ENCODE measurements around the gene LSM14A.
"Not testable (repeated sequence)": the region's sequence is repeated elsewhere in the genome, so short reads cannot be mapped to it uniquely, and the experiment has no call there.

Gene LSM14A

DNA sequence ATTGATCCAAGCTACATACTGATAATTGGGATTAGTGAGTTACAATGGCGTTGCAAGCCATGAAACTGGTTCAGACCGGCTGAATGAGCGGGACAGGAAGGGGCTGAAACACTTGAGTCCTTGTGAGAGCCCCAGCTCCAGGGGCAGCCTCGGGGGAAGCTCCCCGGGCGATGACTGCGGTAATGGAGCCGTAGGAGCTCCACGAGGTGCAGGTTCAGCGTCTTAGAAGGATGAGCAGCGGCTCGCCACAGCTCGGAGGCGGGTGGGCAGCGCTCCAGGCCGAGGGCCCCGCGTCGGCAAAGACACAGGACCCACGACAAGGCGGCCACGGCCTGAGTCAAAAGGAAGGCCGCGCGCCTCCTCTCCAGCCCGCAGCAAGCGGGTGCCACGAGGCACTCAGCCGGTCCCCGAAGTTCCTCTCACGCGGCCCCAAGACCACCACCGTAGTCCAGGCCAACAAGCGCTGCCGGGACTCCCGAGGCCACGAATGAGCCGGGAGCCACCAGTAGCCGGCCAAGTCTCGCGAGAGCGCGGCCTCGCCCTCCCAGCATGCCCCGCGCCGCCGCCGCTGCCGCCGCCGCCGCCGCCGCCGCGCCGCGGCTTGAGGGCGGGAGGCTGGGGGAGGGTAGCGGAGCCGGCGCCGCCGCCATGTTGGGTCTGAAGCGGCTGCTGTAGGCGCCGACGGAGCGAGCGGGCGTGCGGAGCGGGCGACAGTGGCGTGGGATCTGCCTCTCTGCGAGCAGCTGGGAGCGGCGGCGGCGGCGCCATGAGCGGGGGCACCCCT, at the start of gene LSM14A:
LSM14A (plus strand) TSS at position 628 of the 784 bp plus-strand sequence; CDS start at position 767, 139 bp downstream.
- FAIRE-seq, result no peak
- DNase-seq (ENCODE audit: low spot score), result peak; percentile 62

DNA sequence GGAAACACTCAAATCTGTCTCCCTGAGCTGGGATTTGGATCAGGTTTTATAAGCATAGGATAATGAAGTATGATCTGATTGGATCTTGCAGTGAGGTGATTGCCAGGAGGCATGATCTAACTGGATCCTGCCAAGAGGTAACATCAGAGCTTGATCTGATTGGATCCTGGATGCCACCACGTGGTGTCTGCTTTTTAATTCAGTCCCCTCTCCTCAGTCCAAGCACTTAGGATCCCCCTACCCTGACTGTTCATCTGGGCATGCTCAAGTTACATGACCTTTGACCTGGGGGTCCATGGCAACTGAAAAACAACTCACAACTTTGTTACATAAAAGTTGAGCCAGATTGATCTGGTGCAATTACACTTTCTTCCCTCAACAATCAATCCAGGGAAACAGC, 47.5 kb upstream of the LSM14A start:
- DNase-seq (ENCODE audit: low spot score), result no peak
- no peak for FAIRE-seq

DNA sequence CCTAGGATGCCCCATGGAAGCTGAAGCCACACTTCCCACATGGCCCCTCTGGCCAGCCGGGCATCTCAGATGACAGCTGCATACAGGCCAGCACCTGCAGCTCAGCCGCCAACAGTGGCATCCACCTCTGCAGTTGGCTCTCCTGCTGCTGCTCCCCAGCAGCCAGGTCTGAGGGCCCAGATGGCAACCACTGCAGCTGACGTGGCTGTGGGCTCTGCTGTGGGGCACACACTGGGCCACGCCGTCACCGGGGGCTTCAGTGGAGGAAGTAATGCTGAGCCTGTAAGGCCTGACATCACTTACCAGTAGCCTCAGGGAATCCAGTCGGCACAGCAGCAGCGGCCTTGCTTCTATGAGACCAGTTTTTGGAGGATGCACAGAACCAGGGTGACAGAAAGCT, 45.3 kb upstream of the LSM14A start:
- FAIRE-seq, result no peak
- no peak for DNase-seq (ENCODE audit: low spot score)

GRCh38 chr19:34127684-34128189, 44.6 kb upstream of the LSM14A start:
- no peak for FAIRE-seq
- no peak for DNase-seq (ENCODE audit: low spot score)

GRCh38 chr19:34128558-34129250, 43.6 kb upstream of the LSM14A start:
- FAIRE-seq (no peak), DNase-seq (ENCODE audit: low spot score) (no peak)

DNA sequence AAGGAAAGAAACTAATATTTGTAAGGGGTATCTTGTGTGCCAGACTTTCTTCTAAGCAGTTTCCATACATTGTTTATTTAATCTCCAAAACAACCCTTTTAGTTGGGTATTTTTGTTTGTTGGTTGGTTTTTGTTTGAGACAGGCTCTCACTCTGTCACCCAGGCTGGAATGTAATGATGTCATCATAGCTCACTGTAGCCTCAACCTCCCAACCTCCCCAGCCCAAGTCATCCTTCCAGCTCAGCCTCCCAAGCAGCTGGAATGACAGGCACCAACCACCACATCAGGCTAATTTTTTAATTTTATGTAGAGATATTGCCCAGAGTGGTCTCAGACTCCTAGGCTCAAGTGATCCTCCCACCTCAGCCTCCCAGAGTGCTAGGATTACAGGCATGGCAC, 41.2 kb upstream of the LSM14A start:
- no peak for DNase-seq (ENCODE audit: low spot score)
- no peak for FAIRE-seq

DNA sequence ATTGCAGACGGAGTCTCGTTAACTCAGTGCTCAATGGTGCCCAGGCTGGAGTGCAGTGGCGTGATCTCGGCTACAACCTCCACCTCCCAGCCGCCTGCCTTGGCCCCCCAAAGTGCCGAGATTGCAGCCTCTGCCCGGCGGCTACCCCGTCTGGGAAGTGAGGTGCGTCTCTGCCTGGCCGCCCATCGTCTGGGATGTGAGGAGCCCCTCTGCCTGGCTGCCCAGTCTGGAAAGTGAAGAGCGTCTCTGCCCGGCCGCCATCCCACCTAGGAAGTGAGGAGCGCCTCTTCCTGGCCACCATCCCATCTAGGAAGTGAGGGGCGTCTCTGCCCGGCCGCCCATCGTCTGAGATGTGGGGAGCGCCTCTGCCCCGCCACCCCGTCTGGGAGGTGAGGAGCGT, 40.2 kb upstream of the LSM14A start:
- not testable (repeated sequence) for DNase-seq (ENCODE audit: low spot score); FAIRE-seq

- not testable (repeated sequence) for FAIRE-seq; DNase-seq (ENCODE audit: low spot score)
Measured at GRCh38 chr19:34132706-34133105, 39.6 kb upstream of the LSM14A start.

GRCh38 chr19:34134190-34135053, 37.9 kb upstream of the LSM14A start:
- FAIRE-seq (no peak), DNase-seq (ENCODE audit: low spot score) (peak; percentile 36)

DNA sequence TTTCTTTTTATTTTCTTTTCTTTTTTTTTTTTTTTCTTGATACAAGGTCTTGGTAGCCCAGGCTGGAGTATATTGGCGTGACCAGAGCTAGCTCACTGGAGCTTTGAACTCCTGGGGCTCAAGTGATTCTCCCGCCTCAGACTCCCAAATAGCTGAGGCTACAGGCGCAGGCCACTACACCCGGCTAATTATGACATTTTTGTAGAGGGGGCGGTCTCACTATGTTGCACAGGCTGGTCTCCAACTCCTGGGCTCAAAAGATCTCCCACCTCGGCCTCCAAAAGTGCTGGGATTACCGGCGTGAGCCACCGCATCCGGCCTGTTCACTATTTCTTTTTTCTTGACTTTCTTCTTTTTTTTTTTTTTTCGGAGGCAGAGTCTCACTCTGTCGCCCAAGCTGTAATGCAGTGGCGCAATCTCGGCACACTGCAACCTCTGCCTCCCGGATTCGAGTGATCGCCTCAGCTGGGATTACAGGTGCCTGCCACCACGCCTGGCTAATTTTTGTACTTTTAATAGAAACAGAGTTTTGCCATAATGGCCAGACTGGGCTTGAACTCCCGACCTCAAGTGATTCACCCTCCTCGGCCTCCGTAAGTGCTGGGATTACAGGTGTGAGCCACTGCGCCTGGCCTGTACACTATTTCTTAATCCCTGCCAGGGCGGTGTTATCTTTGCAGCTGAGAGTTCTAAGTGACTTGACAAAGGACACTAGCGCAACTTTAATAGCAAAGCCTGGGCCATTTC, 37.1 kb upstream of the LSM14A start:
- FAIRE-seq (no peak), DNase-seq (ENCODE audit: low spot score) (no peak)

DNA sequence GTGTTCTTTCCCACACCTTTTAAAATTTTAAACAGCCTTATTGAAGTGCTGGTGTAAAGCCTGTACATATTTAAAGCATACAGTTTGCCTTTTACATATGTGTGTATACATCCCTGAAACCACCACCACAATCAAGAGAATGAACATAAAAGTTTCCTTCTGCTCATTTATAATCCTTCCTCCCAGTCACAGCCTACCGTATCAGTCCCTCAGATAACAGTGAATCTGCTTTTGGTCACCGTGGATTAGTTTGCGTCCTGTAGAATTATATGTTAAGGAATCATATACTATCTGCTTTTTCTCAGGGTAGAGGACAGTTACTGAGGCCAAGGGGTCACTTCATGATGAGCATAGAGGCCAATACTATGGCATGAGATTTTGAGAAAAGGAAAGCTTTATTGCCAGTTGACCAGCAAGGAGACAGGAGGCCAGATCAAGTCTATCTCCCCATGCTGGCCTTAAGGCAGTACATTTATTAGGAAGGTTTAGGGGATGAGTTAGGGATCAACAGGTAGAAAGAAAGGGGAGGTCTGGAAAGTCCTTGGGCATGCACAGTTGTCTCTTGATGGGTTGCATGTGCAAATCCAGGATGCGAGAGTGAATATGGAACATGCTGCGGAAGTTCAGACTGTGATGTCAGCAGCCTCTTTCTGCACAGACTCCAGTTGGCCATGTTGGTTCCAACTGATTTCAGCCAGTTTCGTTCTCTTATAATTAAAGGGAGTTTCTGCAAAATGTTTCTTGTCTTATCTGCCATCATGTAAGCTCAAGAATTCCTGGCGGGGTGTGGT, 36.3 kb upstream of the LSM14A start:
- FAIRE-seq, result no peak
- DNase-seq (ENCODE audit: low spot score), result no peak

DNA sequence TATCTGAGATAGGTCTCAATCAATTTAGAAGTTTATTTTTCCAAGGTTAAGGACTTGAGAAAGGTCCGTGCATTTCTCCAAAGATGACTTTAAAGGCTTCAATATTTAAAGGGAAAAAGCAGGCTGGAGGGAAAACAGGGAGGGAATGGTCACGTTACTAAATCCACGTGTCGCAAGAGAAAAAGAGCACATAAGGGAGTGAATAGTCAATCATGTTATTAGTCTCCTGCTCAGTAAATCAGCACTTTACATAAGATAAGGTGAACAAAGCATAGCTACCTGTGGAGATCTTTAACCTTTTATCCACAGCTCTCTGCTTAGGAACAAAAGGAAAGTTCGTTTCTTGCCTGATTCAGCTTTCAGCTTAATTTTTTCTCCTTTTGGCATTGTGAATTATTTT, 31.3 kb upstream of the LSM14A start:
- FAIRE-seq (no peak), DNase-seq (ENCODE audit: low spot score) (no peak)

GRCh38 chr19:34142440-34142839, 29.9 kb upstream of the LSM14A start:
- no peak for FAIRE-seq

GRCh38 chr19:34145741-34146202, 26.5 kb upstream of the LSM14A start:
- DNase-seq (ENCODE audit: low spot score) (peak; percentile 15), FAIRE-seq (no peak)

More at GRCh38 chr19:34142440-34142839, 29.9 kb upstream of the LSM14A start:
- DNase-seq (ENCODE audit: low spot score), result no peak

DNA sequence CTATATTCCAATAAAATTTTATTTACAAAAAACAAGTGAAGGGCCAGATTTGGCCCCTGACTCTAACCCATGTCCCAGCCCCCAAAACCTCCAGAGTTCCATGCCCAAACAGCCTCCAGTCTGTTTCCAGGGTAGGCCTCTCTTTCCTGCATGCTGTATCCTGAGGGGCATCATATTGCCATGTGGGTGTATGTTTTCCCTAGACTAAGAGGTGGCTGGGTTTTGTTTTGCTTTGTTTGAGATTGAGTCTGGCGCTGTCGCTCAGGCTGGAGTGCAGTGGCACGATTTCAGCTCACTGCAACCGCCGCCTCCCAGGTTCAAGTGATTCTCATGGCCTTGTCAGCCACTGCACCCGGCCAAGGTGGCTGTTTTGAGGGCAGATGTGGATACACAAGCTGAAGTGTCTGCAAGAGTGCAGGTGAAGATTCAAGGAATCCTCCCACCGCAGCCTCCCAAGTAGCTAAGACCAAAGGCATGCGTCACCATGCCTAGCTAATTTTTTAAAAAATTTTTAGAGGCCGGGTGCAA, 23.6 kb upstream of the LSM14A start:
- FAIRE-seq, result no peak
- DNase-seq (ENCODE audit: low spot score), result no peak

DNA sequence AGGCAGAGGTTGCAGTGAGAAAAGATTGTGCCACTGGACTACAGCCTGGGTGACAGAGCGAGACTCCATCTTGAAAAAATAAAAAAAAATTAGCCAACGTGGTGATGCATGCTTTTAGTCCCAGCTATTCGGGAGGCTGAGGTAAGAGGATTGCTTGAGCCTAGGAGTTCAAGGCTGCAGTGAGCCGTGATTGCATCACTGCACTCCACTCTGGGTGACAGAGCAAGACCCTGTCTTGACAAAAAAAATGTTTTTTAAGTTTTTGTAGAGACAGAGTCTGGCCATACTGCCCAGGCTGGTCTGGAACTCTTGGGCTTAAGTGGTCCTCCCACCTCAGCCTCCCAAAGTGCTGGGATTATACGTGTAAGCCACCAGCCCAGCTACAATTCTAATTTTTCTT, 22.4 kb upstream of the LSM14A start:
- DNase-seq (ENCODE audit: low spot score) (no peak), FAIRE-seq (no peak)

- FAIRE-seq (no peak), DNase-seq (ENCODE audit: low spot score) (no peak)
Measured at GRCh38 chr19:34150558-34150957, 21.7 kb upstream of the LSM14A start.

DNA sequence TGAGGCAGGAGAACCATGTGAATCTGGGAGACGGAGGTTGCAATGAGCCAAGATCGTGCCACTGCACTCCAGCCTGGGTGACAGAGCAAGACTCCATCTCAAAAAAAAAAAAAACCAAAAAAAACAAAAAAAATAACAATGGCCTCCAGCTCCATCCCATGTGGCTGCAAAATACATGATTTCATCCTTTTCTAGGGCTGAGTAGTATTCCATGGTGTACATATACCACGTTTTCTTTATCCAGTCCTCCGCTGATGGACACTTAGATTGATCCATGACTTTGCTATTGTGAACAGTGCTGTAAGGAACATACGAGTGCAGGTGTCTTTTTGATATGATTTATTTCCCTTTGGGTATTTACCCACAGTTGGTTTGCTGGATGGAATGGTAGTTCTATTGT, 20.9 kb upstream of the LSM14A start:
- DNase-seq (ENCODE audit: low spot score), result no peak
- no peak for FAIRE-seq

GRCh38 chr19:34154401-34154800, 17.9 kb upstream of the LSM14A start:
- no peak for FAIRE-seq
- no peak for DNase-seq (ENCODE audit: low spot score)

GRCh38 chr19:34155686-34156085, 16.6 kb upstream of the LSM14A start:
- DNase-seq (ENCODE audit: low spot score) (no peak), FAIRE-seq (no peak)
